ENCODE measurements around the gene CDX1. TPM values are rescaled to one million over a fixed set of nuclear protein-coding genes. Genes with fewer than 3 reads are reported as not detected.

CDX1 gene
- total RNA-seq, 1 experiment from 2014 or later: 1.8 TPM

- no peak overlapping the region for H3K27ac ChIP-seq
- no peaks in the 10 kb centered on the region for H3K9me3 ChIP-seq (replicated peaks)
- peaks cover 8% of the 10 kb centered on the region; the same call in 1 of the 2 replicates for H3K4me1 ChIP-seq (replicated peaks)
- H3K36me3 ChIP-seq: no peaks in the 10 kb centered on the region
- no peaks in the 10 kb centered on the region for H3K27me3 ChIP-seq (replicated peaks)
- DNase-seq (ENCODE audit: low read depth in 1 of 2, low spot score in 2 of 2): no peak
- no peak overlapping the region for H3K4me3 ChIP-seq
Observed at GRCh38 chr5:150168864-150169263, 2.3 kb downstream of the CDX1 start.

- Histone ChIP-seq H3K27me3 (replicated peaks) (no peaks in the 10 kb centered on the region), H3K9me3 (replicated peaks) (no peaks in the 10 kb centered on the region), H3K4me1 (replicated peaks) (peaks cover 37% of the 10 kb centered on the region), H3K36me3 (no peaks in the 10 kb centered on the region), H3K27ac (no peak overlapping the region), H3K4me3 (no peak overlapping the region)
- DNase-seq (ENCODE audit: low read depth in 1 of 2, low spot score in 2 of 2): no peak
Observed at GRCh38 chr5:150172145-150172544, 5.6 kb downstream of the CDX1 start.

GRCh38 chr5:150172556-150172955 lies 6.0 kb downstream of the CDX1 start:
- Histone ChIP-seq H3K36me3 (no peaks in the 10 kb centered on the region), H3K4me3 (no peak overlapping the region), H3K9me3 (replicated peaks) (no peaks in the 10 kb centered on the region), H3K4me1 (replicated peaks) (peaks cover 41% of the 10 kb centered on the region), H3K27ac (no peak overlapping the region), H3K27me3 (replicated peaks) (no peaks in the 10 kb centered on the region)
- DNase-seq (ENCODE audit: low read depth in 1 of 2, low spot score in 2 of 2): no peak

GRCh38 chr5:150173161-150173560 lies 6.6 kb downstream of the CDX1 start:
- Histone ChIP-seq H3K27me3 (replicated peaks) (no peaks in the 10 kb centered on the region), H3K4me3 (no peak overlapping the region), H3K4me1 (replicated peaks) (peaks cover 47% of the 10 kb centered on the region)

GRCh38 chr5:150174285-150174684 lies 7.7 kb downstream of the CDX1 start:
- H3K27me3 ChIP-seq (replicated peaks): no peaks in the 10 kb centered on the region
- no peak overlapping the region for H3K4me3 ChIP-seq
- H3K9me3 ChIP-seq (replicated peaks): no peaks in the 10 kb centered on the region
- no peaks in the 10 kb centered on the region for H3K36me3 ChIP-seq
- DNase-seq (ENCODE audit: low read depth in 1 of 2, low spot score in 2 of 2): no peak
- H3K4me1 ChIP-seq (replicated peaks): peaks cover 57% of the 10 kb centered on the region
- no peak overlapping the region for H3K27ac ChIP-seq

More at GRCh38 chr5:150173161-150173560, 6.6 kb downstream of the CDX1 start:
- H3K9me3 ChIP-seq (replicated peaks): no peaks in the 10 kb centered on the region
- no peak for DNase-seq (ENCODE audit: low read depth in 1 of 2, low spot score in 2 of 2)
- H3K27ac ChIP-seq: no peak overlapping the region
- no peaks in the 10 kb centered on the region for H3K36me3 ChIP-seq

GRCh38 chr5:150175076-150175475 lies 8.5 kb downstream of the CDX1 start:
- H3K27me3 ChIP-seq (replicated peaks): no peaks in the 10 kb centered on the region
- H3K36me3 ChIP-seq: no peaks in the 10 kb centered on the region
- H3K9me3 ChIP-seq (replicated peaks): no peaks in the 10 kb centered on the region
- peaks cover 65% of the 10 kb centered on the region for H3K4me1 ChIP-seq (replicated peaks)
- no peak overlapping the region for H3K4me3 ChIP-seq
- peak overlapping the region; percentile 24; the same call in 1 of the 2 replicates for H3K27ac ChIP-seq
- DNase-seq (ENCODE audit: low read depth in 1 of 2, low spot score in 2 of 2): no peak

GRCh38 chr5:150175536-150175935 lies 9.0 kb downstream of the CDX1 start:
- Histone ChIP-seq H3K27me3 (replicated peaks) (no peaks in the 10 kb centered on the region), H3K36me3 (no peaks in the 10 kb centered on the region), H3K9me3 (replicated peaks) (no peaks in the 10 kb centered on the region), H3K4me3 (no peak overlapping the region), H3K4me1 (replicated peaks) (peaks cover 69% of the 10 kb centered on the region), H3K27ac (peak overlapping the region; percentile 3)
- peak; percentile 71 to 77 for DNase-seq (ENCODE audit: low read depth in 1 of 2, low spot score in 2 of 2)

- H3K27ac ChIP-seq: peak overlapping the region; percentile 5
- no peaks in the 10 kb centered on the region for H3K9me3 ChIP-seq (replicated peaks)
- DNase-seq (ENCODE audit: low read depth in 1 of 2, low spot score in 2 of 2): peak; percentile 100
- no peaks in the 10 kb centered on the region for H3K27me3 ChIP-seq (replicated peaks)
- H3K4me3 ChIP-seq: no peak overlapping the region
- H3K36me3 ChIP-seq: no peaks in the 10 kb centered on the region
- H3K4me1 ChIP-seq (replicated peaks): peaks cover 83% of the 10 kb centered on the region
Observed at GRCh38 chr5:150176745-150177477, 10.3 kb downstream of the CDX1 start.

GRCh38 chr5:150177721-150178120 lies 11.1 kb downstream of the CDX1 start:
- DNase-seq (ENCODE audit: low read depth in 1 of 2, low spot score in 2 of 2): no peak
- no peaks in the 10 kb centered on the region for H3K36me3 ChIP-seq

GRCh38 chr5:150178262-150178661 lies 11.7 kb downstream of the CDX1 start:
- Histone ChIP-seq H3K4me3 (no peak overlapping the region), H3K27me3 (replicated peaks) (no peaks in the 10 kb centered on the region), H3K4me1 (replicated peaks) (peaks cover 88% of the 10 kb centered on the region), H3K36me3 (no peaks in the 10 kb centered on the region), H3K9me3 (replicated peaks) (no peaks in the 10 kb centered on the region), H3K27ac (no peak overlapping the region)
- no peak for DNase-seq (ENCODE audit: low read depth in 1 of 2, low spot score in 2 of 2)

More at GRCh38 chr5:150177721-150178120, 11.1 kb downstream of the CDX1 start:
- H3K9me3 ChIP-seq (replicated peaks): no peaks in the 10 kb centered on the region
- no peak overlapping the region for H3K4me3 ChIP-seq
- H3K27ac ChIP-seq: peak overlapping the region; percentile 5
- peaks cover 90% of the 10 kb centered on the region for H3K4me1 ChIP-seq (replicated peaks)
- H3K27me3 ChIP-seq (replicated peaks): no peaks in the 10 kb centered on the region

- Histone ChIP-seq H3K27me3 (replicated peaks) (no peaks in the 10 kb centered on the region), H3K36me3 (no peaks in the 10 kb centered on the region), H3K4me3 (no peak overlapping the region), H3K4me1 (replicated peaks) (peaks cover 80% of the 10 kb centered on the region), H3K9me3 (replicated peaks) (no peaks in the 10 kb centered on the region), H3K27ac (no peak overlapping the region)
- no peak for DNase-seq (ENCODE audit: low read depth in 1 of 2, low spot score in 2 of 2)
Observed at GRCh38 chr5:150179019-150179620, 12.5 kb downstream of the CDX1 start.

- Histone ChIP-seq H3K27me3 (replicated peaks) (no peaks in the 10 kb centered on the region), H3K27ac (peak overlapping the region; percentile 58), H3K36me3 (no peaks in the 10 kb centered on the region), H3K4me1 (replicated peaks) (peaks cover 68% of the 10 kb centered on the region), H3K4me3 (no peak overlapping the region), H3K9me3 (replicated peaks) (no peaks in the 10 kb centered on the region)
- no peak for DNase-seq (ENCODE audit: low read depth in 1 of 2, low spot score in 2 of 2)
Observed at GRCh38 chr5:150180241-150181026, 13.9 kb downstream of the CDX1 start.

- no peak overlapping the region for H3K4me3 ChIP-seq
- H3K9me3 ChIP-seq (replicated peaks): no peaks in the 10 kb centered on the region
- no peaks in the 10 kb centered on the region for H3K27me3 ChIP-seq (replicated peaks)
- peak overlapping the region; percentile 58 for H3K27ac ChIP-seq
- peaks cover 62% of the 10 kb centered on the region for H3K4me1 ChIP-seq (replicated peaks)
- peak; percentile 94 to 96 for DNase-seq (ENCODE audit: low read depth in 1 of 2, low spot score in 2 of 2)
- H3K36me3 ChIP-seq: no peaks in the 10 kb centered on the region
Observed at GRCh38 chr5:150181027-150181426, 14.4 kb downstream of the CDX1 start.
